Natural killer cell (primary cell): Measurements from ENCODE around the gene KLHL33. TPM values are rescaled to one million over a fixed set of nuclear protein-coding genes. Genes with fewer than 3 reads are reported as not detected.
A peak's percentile ranks its signal among the peaks of the same experiment; 100 is the strongest.
"Not testable (repeated sequence)": the region's sequence is repeated elsewhere in the genome, so short reads cannot be mapped to it uniquely, and the experiment has no call there.

Experiments
- ATAC-seq, 3 donors: fragments of 150-1000 bp in 2 of 3; fragments of 200-7000 bp in 1 of 3; cut with Tn5 transposase; 1 replicate in 1 of 3; 2 replicates in 2 of 3; pipeline ENCODE4 v1.10.0; 2021; ENCODE audit warnings: mild to moderate bottlenecking in 2 of 3, moderate library complexity in 2 of 3
- DNase-seq, 2 donors: peaks; one replicate each; pipeline versions ENCODE4 v3.0.0 to v3.0.0-alpha.2; 2013 to 2021; ENCODE audit warnings: mixed read lengths in 1 of 2
- H3K27ac ChIP-seq: one replicate; pipeline ENCODE4 v1.5.1; 2013; ENCODE audit warnings: mild to moderate bottlenecking, low read length
- H3K27me3 ChIP-seq: one replicate; pipeline ENCODE4 v1.6.1; 2013; ENCODE audit warnings: low read length; ENCODE audit not compliant: control insufficient read depth, insufficient read depth
- H3K36me3 ChIP-seq: one replicate; pipeline ENCODE4 v1.6.1; 2013; ENCODE audit warnings: low read length; ENCODE audit not compliant: control insufficient read depth, insufficient read depth
- H3K4me1 ChIP-seq: one replicate; pipeline ENCODE4 v1.6.1; 2013; ENCODE audit warnings: low read length; ENCODE audit not compliant: control insufficient read depth, insufficient read depth
- H3K4me3 ChIP-seq: one replicate; pipeline ENCODE4 v1.5.1; 2013; ENCODE audit warnings: low read length
- H3K9me3 ChIP-seq: one replicate; pipeline ENCODE4 v1.6.1; 2013; ENCODE audit warnings: low read length; ENCODE audit not compliant: control insufficient read depth, insufficient read depth
- H3K27ac Mint-ChIP-seq, 2 donors: one replicate each; pipeline ENCODE4 v1.8.0; 2022; ENCODE audit warnings: mild to moderate bottlenecking in 2 of 2, mixed read lengths in 2 of 2, moderate library complexity in 1 of 2
- H3K27me3 Mint-ChIP-seq, 2 donors: one replicate each; pipeline ENCODE4 v1.8.0; 2022; ENCODE audit warnings: low read depth in 2 of 2, mixed read lengths in 2 of 2
- H3K36me3 Mint-ChIP-seq: one replicate; pipeline ENCODE4 v1.8.0; 2022; ENCODE audit warnings: mixed read lengths
- H3K4me1 Mint-ChIP-seq, 2 donors: one replicate each; pipeline ENCODE4 v1.8.0; 2022; ENCODE audit warnings: mixed read lengths in 2 of 2
- H3K4me3 Mint-ChIP-seq: one replicate; pipeline ENCODE4 v1.8.0; 2022; ENCODE audit warnings: mild to moderate bottlenecking, moderate library complexity, mixed read lengths
- H3K9me3 Mint-ChIP-seq, 2 donors: one replicate each; pipeline ENCODE4 v1.8.0; 2022; ENCODE audit warnings: mixed read lengths in 2 of 2
- WGBS: methylation state at CpG from one replicate; pipeline ENCODE4 v1.1.7; 2013; ENCODE audit warnings: missing lambda C conversion rate; ENCODE audit not compliant: insufficient coverage; 5-methylcytosine and 5-hydroxymethylcytosine counted together
- intact Hi-C: fragments of 100-400 bp; cut with micrococcal nuclease; formaldehyde crosslinking; loops from one replicate; pipeline ENCODE4 v1.14.2; 2022
- total RNA-seq, 4 donors: library from RNA; stranded (reverse); fragments of 120-200 nt in 1 of 4; gene quantifications; one replicate each; pipeline versions ENCODE4 v1.2.3 to v1.2.4, GENCODE V29; 2013 to 2022
- TF ChIP-seq, protein P1 (sequence below): fragments of 200-600 bp; IDR thresholded peaks from one replicate; pipeline ENCODE4 v1.8.0; 2022; ENCODE audit warnings: antibody characterized with exemption

The KLHL33 gene
- total RNA-seq, 3 donors from 2014 or later (not counting 1 experiment from before 2014, with no cell fraction given): 0.25 to 0.97 (median 0.31) TPM

DNA sequence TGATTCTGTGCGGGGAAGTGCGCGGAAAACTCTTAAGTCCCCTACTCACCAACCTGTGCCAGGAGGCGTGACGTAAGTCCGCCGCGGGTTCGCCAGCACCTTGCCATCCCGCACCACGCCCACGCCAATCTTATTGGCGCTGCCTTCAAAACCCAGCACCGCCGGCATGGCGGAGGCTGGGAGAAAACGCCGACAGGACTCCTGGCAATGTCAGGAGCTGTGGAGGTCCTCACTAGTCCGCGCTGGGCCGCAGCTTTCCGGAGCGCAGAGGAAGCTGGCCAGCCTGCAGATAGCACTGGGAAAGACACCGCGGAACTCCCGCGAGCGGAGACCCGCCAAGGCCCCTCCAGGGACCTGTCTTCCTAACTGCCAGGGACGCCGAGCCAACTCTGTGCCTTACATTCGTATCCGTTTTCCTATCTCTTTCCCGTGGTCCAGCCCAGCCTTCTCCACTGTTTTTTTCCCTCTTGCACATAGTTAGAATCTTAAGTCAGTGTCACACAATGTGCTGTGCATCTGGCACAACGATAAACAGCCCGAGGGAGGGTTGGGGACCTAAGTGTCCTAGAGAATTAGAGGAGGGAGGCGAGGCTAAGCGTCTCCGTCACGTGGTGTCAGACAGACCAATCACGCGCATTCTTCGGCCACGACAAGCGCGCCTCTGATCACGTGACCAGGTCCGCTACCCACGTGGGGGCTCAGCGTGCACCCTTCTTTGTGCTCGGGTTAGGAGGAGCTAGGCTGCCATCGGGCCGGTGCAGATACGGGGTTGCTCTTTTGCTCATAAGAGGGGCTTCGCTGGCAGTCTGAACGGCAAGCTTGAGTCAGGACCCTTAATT is 18.8 kb upstream of the KLHL33 start, which contains the start of the genes APEX1 and OSGEP:
Gene APEX1 (plus strand): TSS at position 711 of the 839 bp plus-strand sequence. CDS start 420 bp downstream, outside the sequence.
Gene OSGEP (minus strand): TSS at position 297 of the 839 bp plus-strand sequence. CDS start 129 bp downstream, at position 168.
- Histone ChIP-seq H3K4me3 (peak within 1 kb of the TSS; percentile 79), H3K27me3 (no peaks in the 10 kb centered on the region), H3K4me1 (peaks cover 27% of the 10 kb centered on the region), H3K36me3 (peaks cover 52% of the 10 kb centered on the region), H3K27ac (peak within 1 kb of the TSS; percentile 89), H3K9me3 (no peaks in the 10 kb centered on the region)
- H3K27ac Mint-ChIP-seq: no peak within 1 kb of the TSS
- ATAC-seq (peak; percentile 87 to 92 (median 88)), DNase-seq (peak; percentile 94 to 100)
- H3K4me3 Mint-ChIP-seq: no peak within 1 kb of the TSS
- peaks cover 2 to 23% of the 10 kb centered on the region in 2 donors for H3K4me1 Mint-ChIP-seq
- H3K36me3 Mint-ChIP-seq: peaks cover under 1% of the 10 kb centered on the region
- no peaks in the 10 kb centered on the region for H3K27me3 Mint-ChIP-seq
- intact Hi-C loops: loop anchor here (1.0 to 2.0 kb wide), 5 partner anchors 14 to 228 kb away; partner anchors contain the start of genes PARP2, PNP and TEP1
- TF ChIP-seq, protein P1, sequence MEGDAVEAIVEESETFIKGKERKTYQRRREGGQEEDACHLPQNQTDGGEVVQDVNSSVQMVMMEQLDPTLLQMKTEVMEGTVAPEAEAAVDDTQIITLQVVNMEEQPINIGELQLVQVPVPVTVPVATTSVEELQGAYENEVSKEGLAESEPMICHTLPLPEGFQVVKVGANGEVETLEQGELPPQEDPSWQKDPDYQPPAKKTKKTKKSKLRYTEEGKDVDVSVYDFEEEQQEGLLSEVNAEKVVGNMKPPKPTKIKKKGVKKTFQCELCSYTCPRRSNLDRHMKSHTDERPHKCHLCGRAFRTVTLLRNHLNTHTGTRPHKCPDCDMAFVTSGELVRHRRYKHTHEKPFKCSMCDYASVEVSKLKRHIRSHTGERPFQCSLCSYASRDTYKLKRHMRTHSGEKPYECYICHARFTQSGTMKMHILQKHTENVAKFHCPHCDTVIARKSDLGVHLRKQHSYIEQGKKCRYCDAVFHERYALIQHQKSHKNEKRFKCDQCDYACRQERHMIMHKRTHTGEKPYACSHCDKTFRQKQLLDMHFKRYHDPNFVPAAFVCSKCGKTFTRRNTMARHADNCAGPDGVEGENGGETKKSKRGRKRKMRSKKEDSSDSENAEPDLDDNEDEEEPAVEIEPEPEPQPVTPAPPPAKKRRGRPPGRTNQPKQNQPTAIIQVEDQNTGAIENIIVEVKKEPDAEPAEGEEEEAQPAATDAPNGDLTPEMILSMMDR: no peak
- under 1% methylated on average over 56 of the region's 56 CpGs for WGBS
- H3K9me3 Mint-ChIP-seq: no peaks in the 10 kb centered on the region

GRCh38 chr14:20452831-20453230 is 16.9 kb upstream of the KLHL33 start:
- Mint-ChIP-seq H3K4me3 (peak overlapping the region; percentile 50), H3K27ac (peak overlapping the region in 1 of 2 donors; percentile 37), H3K4me1 (peaks cover 0 to 16% of the 10 kb centered on the region in 2 donors)
- ATAC-seq, H3K27ac ChIP-seq, H3K27me3 ChIP-seq, DNase-seq, intact Hi-C loops, H3K36me3 Mint-ChIP-seq, H3K9me3 Mint-ChIP-seq, H3K4me3 ChIP-seq, H3K9me3 ChIP-seq, H3K27me3 Mint-ChIP-seq: not testable (repeated sequence)
- Histone ChIP-seq H3K4me1 (peaks cover 26% of the 10 kb centered on the region), H3K36me3 (peaks cover 52% of the 10 kb centered on the region)
- 97% methylated on average over 8 of the region's 8 CpGs for WGBS

DNA sequence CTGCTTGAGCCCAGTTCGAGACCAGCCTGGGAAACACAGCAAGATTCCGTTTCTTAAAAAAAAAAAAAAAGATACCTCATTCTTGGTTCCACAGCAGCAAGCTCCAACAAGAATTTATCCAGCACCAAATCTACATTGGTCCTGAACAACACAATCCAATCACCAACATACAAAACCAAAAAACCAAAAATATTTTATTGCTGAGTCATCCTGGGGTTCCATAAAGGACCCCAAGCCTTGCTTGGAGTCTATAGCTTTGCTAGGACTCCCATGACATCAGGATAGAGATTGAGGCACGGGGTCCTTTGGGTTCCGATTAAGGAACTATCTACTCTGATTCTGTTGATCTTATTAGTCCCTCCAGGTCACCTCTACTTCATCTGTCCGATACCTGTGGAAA is 10.9 kb upstream of the KLHL33 start:
- Histone ChIP-seq H3K9me3 (no peaks in the 10 kb centered on the region), H3K27ac (no peak overlapping the region), H3K4me1 (no peaks in the 10 kb centered on the region), H3K4me3 (no peak overlapping the region), H3K27me3 (no peaks in the 10 kb centered on the region), H3K36me3 (peaks cover 57% of the 10 kb centered on the region)
- H3K4me3 Mint-ChIP-seq: no peak overlapping the region
- no peak for DNase-seq
- TF ChIP-seq, protein P1: no peak
- H3K27me3 Mint-ChIP-seq: no peaks in the 10 kb centered on the region
- ATAC-seq: no peak
- 96% methylated on average over 5 of the region's 5 CpGs for WGBS
- H3K27ac Mint-ChIP-seq: no peak overlapping the region
- peaks cover 0 to 2% of the 10 kb centered on the region in 2 donors for H3K4me1 Mint-ChIP-seq
- no peaks in the 10 kb centered on the region for H3K9me3 Mint-ChIP-seq
- intact Hi-C loops: no loop called here
- H3K36me3 Mint-ChIP-seq: peaks cover 17% of the 10 kb centered on the region

GRCh38 chr14:20443650-20444049 is 7.7 kb upstream of the KLHL33 start:
- not testable (repeated sequence) for ATAC-seq

More at GRCh38 chr14:20443650-20444049, 7.7 kb upstream of the KLHL33 start:
- H3K9me3 ChIP-seq, H3K9me3 Mint-ChIP-seq, H3K36me3 Mint-ChIP-seq, H3K27me3 ChIP-seq, H3K4me1 Mint-ChIP-seq, H3K27ac Mint-ChIP-seq, intact Hi-C loops, DNase-seq, H3K27me3 Mint-ChIP-seq, H3K27ac ChIP-seq, H3K4me3 Mint-ChIP-seq, H3K4me3 ChIP-seq: not testable (repeated sequence)
- H3K4me1 ChIP-seq: peaks cover 12% of the 10 kb centered on the region
- 100% methylated on average over 1 of the region's 4 CpGs for WGBS
- peaks cover 31% of the 10 kb centered on the region for H3K36me3 ChIP-seq
